Measurements from ENCODE around the gene CLRN2.
A peak's percentile ranks its signal among the peaks of the same experiment; 100 is the strongest.

CLRN2 gene

GRCh38 chr4:17515445-17516407, 761 bp downstream of the CLRN2 start:
- DNase-seq (ENCODE audit: low read depth, low spot score) = no peak
- H3K9ac ChIP-seq (ENCODE audit: insufficient read length, low read depth) = no peak overlapping the region
- H3K27me3 ChIP-seq (ENCODE audit: insufficient read depth, insufficient read length) = peaks cover 8% of the 10 kb centered on the region
- H3K4me3 ChIP-seq (ENCODE audit: insufficient read length, low read depth) = no peak overlapping the region
- H3K9me3 ChIP-seq (ENCODE audit: insufficient read depth, low read length) = no peaks in the 10 kb centered on the region
- peaks cover under 1% of the 10 kb centered on the region for H3K36me3 ChIP-seq (ENCODE audit: insufficient read depth, insufficient read length, low read length)
- H3K4me1 ChIP-seq (ENCODE audit: insufficient read depth, insufficient read length) = peaks cover 3% of the 10 kb centered on the region
- TF ChIP-seq SUZ12 (IDR thresholded peaks at IDR 0.05; ENCODE audit: extremely low read depth, insufficient read depth, insufficient read length) (no peak), ZNF274 (IDR thresholded peaks at IDR 0.05; ENCODE audit: low read depth, low read length) (no peak), YY1 (IDR thresholded peaks at IDR 0.05; ENCODE audit: insufficient read depth, insufficient read length) (no peak)

GRCh38 chr4:17516980-17517379, 2.0 kb downstream of the CLRN2 start:
- no peak overlapping the region for H3K4me3 ChIP-seq (ENCODE audit: insufficient read length, low read depth)
- H3K9me3 ChIP-seq (ENCODE audit: insufficient read depth, low read length) = no peaks in the 10 kb centered on the region
- H3K9ac ChIP-seq (ENCODE audit: insufficient read length, low read depth) = no peak overlapping the region
- no peak for DNase-seq (ENCODE audit: low read depth, low spot score)
- peaks cover 3% of the 10 kb centered on the region for H3K4me1 ChIP-seq (ENCODE audit: insufficient read depth, insufficient read length)
- H3K36me3 ChIP-seq (ENCODE audit: insufficient read depth, insufficient read length, low read length) = no peaks in the 10 kb centered on the region
- peaks cover 8% of the 10 kb centered on the region for H3K27me3 ChIP-seq (ENCODE audit: insufficient read depth, insufficient read length)
- TF ChIP-seq YY1 (IDR thresholded peaks at IDR 0.05; ENCODE audit: insufficient read depth, insufficient read length) (no peak), ZNF274 (IDR thresholded peaks at IDR 0.05; ENCODE audit: low read depth, low read length) (no peak), SUZ12 (IDR thresholded peaks at IDR 0.05; ENCODE audit: extremely low read depth, insufficient read depth, insufficient read length) (no peak)

GRCh38 chr4:17517664-17518063, 2.7 kb downstream of the CLRN2 start:
- peaks cover 3% of the 10 kb centered on the region for H3K4me1 ChIP-seq (ENCODE audit: insufficient read depth, insufficient read length)
- TF ChIP-seq ZNF274 (IDR thresholded peaks at IDR 0.05; ENCODE audit: low read depth, low read length) (no peak), SUZ12 (IDR thresholded peaks at IDR 0.05; ENCODE audit: extremely low read depth, insufficient read depth, insufficient read length) (no peak), YY1 (IDR thresholded peaks at IDR 0.05; ENCODE audit: insufficient read depth, insufficient read length) (no peak)
- H3K9me3 ChIP-seq (ENCODE audit: insufficient read depth, low read length) = no peaks in the 10 kb centered on the region
- H3K36me3 ChIP-seq (ENCODE audit: insufficient read depth, insufficient read length, low read length) = no peaks in the 10 kb centered on the region
- peaks cover 8% of the 10 kb centered on the region for H3K27me3 ChIP-seq (ENCODE audit: insufficient read depth, insufficient read length)
- H3K9ac ChIP-seq (ENCODE audit: insufficient read length, low read depth) = peak overlapping the region; percentile 11
- H3K4me3 ChIP-seq (ENCODE audit: insufficient read length, low read depth) = no peak overlapping the region
- DNase-seq (ENCODE audit: low read depth, low spot score) = peak; percentile 44

- TF ChIP-seq YY1 (IDR thresholded peaks at IDR 0.05; ENCODE audit: insufficient read depth, insufficient read length) (no peak), SUZ12 (IDR thresholded peaks at IDR 0.05; ENCODE audit: extremely low read depth, insufficient read depth, insufficient read length) (no peak), ZNF274 (IDR thresholded peaks at IDR 0.05; ENCODE audit: low read depth, low read length) (no peak)
- Histone ChIP-seq H3K36me3 (ENCODE audit: insufficient read depth, insufficient read length, low read length) (no peaks in the 10 kb centered on the region), H3K27me3 (ENCODE audit: insufficient read depth, insufficient read length) (no peaks in the 10 kb centered on the region), H3K4me3 (ENCODE audit: insufficient read length, low read depth) (no peak overlapping the region), H3K4me1 (ENCODE audit: insufficient read depth, insufficient read length) (no peaks in the 10 kb centered on the region), H3K9me3 (ENCODE audit: insufficient read depth, low read length) (no peaks in the 10 kb centered on the region), H3K9ac (ENCODE audit: insufficient read length, low read depth) (no peak overlapping the region)
- DNase-seq (ENCODE audit: low read depth, low spot score) = no peak
Observed at GRCh38 chr4:17521595-17521994, 6.6 kb downstream of the CLRN2 start.

GRCh38 chr4:17523662-17524061, 8.7 kb downstream of the CLRN2 start:
- H3K4me1 ChIP-seq (ENCODE audit: insufficient read depth, insufficient read length) = no peaks in the 10 kb centered on the region
- TF ChIP-seq ZNF274 (IDR thresholded peaks at IDR 0.05; ENCODE audit: low read depth, low read length) (no peak), SUZ12 (IDR thresholded peaks at IDR 0.05; ENCODE audit: extremely low read depth, insufficient read depth, insufficient read length) (no peak)
- DNase-seq (ENCODE audit: low read depth, low spot score) = no peak
- H3K36me3 ChIP-seq (ENCODE audit: insufficient read depth, insufficient read length, low read length) = no peaks in the 10 kb centered on the region
- H3K4me3 ChIP-seq (ENCODE audit: insufficient read length, low read depth) = no peak overlapping the region
- no peaks in the 10 kb centered on the region for H3K27me3 ChIP-seq (ENCODE audit: insufficient read depth, insufficient read length)
- H3K9me3 ChIP-seq (ENCODE audit: insufficient read depth, low read length) = no peaks in the 10 kb centered on the region
- H3K9ac ChIP-seq (ENCODE audit: insufficient read length, low read depth) = no peak overlapping the region

- no peak for DNase-seq (ENCODE audit: low read depth, low spot score)
- no peaks in the 10 kb centered on the region for H3K36me3 ChIP-seq (ENCODE audit: insufficient read depth, insufficient read length, low read length)
- TF ChIP-seq ZNF274 (IDR thresholded peaks at IDR 0.05; ENCODE audit: low read depth, low read length) (no peak), YY1 (IDR thresholded peaks at IDR 0.05; ENCODE audit: insufficient read depth, insufficient read length) (no peak), SUZ12 (IDR thresholded peaks at IDR 0.05; ENCODE audit: extremely low read depth, insufficient read depth, insufficient read length) (no peak)
- no peaks in the 10 kb centered on the region for H3K4me1 ChIP-seq (ENCODE audit: insufficient read depth, insufficient read length)
- H3K9ac ChIP-seq (ENCODE audit: insufficient read length, low read depth) = no peak overlapping the region
- H3K4me3 ChIP-seq (ENCODE audit: insufficient read length, low read depth) = no peak overlapping the region
- no peaks in the 10 kb centered on the region for H3K9me3 ChIP-seq (ENCODE audit: insufficient read depth, low read length)
- no peaks in the 10 kb centered on the region for H3K27me3 ChIP-seq (ENCODE audit: insufficient read depth, insufficient read length)
Observed at GRCh38 chr4:17526695-17527477, 11.9 kb downstream of the CLRN2 start.
